Trophoblast cell (in vitro differentiated cells and primary cell): Measurements from ENCODE around the gene QPRT.
A peak's percentile ranks its signal among the peaks of the same experiment; 100 is the strongest.
"Not testable (repeated sequence)": the region's sequence is repeated elsewhere in the genome, so short reads cannot be mapped to it uniquely, and the experiment has no call there.

Experiments
- DNase-seq, 2 donors: peaks; one replicate each; pipeline ENCODE4 v3.0.0-alpha.2; 2016
- H2AFZ ChIP-seq: 2 replicates; pipeline ENCODE4 v1.6.1; 2013; ENCODE audit warnings: low read length, moderate library complexity, mild to moderate bottlenecking; ENCODE audit not compliant: insufficient read depth, poor library complexity
- H2AK5ac ChIP-seq: 2 replicates; pipeline ENCODE4 v1.6.1; 2013; ENCODE audit warnings: mild to moderate bottlenecking, low read length
- H2BK120ac ChIP-seq: 2 replicates; pipeline ENCODE4 v1.6.1; 2013; ENCODE audit warnings: low read length, mild to moderate bottlenecking, moderate library complexity; ENCODE audit not compliant: insufficient read depth, poor library complexity
- H2BK12ac ChIP-seq: 2 replicates; pipeline ENCODE4 v1.6.1; 2013; ENCODE audit warnings: mild to moderate bottlenecking, low read length, moderate library complexity
- H2BK5ac ChIP-seq: 2 replicates; pipeline ENCODE4 v1.6.1; 2013; ENCODE audit warnings: low read length, low read depth, moderate library complexity, mild to moderate bottlenecking; ENCODE audit not compliant: poor library complexity
- H3K14ac ChIP-seq: 2 replicates; pipeline ENCODE4 v1.6.1; 2013; ENCODE audit warnings: mild to moderate bottlenecking, low read length
- H3K18ac ChIP-seq: 2 replicates; pipeline ENCODE4 v1.6.1; 2013; ENCODE audit warnings: mild to moderate bottlenecking, low read length
- H3K23ac ChIP-seq: 2 replicates; pipeline ENCODE4 v1.6.1; 2013; ENCODE audit warnings: low read length
- H3K27ac ChIP-seq: 2 replicates; pipeline ENCODE4 v1.5.1; 2013; ENCODE audit warnings: low read depth, mild to moderate bottlenecking, inconsistent platforms, low read length, moderate library complexity
- H3K27me3 ChIP-seq: 2 replicates; pipeline ENCODE4 v1.6.1; 2013; ENCODE audit warnings: inconsistent platforms, mild to moderate bottlenecking, low read length, moderate library complexity; ENCODE audit not compliant: insufficient read depth
- H3K36me3 ChIP-seq, 2 experiments: 1 replicate in 1 of 2; 2 replicates in 1 of 2; pipeline ENCODE4 v1.6.1; 2013; ENCODE audit warnings: low read length in 2 of 2, mild to moderate bottlenecking in 2 of 2, moderate library complexity in 1 of 2; ENCODE audit not compliant: insufficient read depth in 2 of 2, control insufficient read depth in 1 of 2
- H3K4ac ChIP-seq: 2 replicates; pipeline ENCODE4 v1.6.1; 2013; ENCODE audit warnings: low read depth, mild to moderate bottlenecking, low read length, moderate library complexity
- H3K4me1 ChIP-seq, 2 experiments: 1 replicate in 1 of 2; 2 replicates in 1 of 2; pipeline ENCODE4 v1.6.1; 2013; ENCODE audit warnings: low read length in 2 of 2, mild to moderate bottlenecking in 2 of 2, moderate library complexity in 1 of 2; ENCODE audit not compliant: insufficient read depth in 2 of 2, control insufficient read depth in 1 of 2
- H3K4me2 ChIP-seq: 2 replicates; pipeline ENCODE4 v1.6.1; 2013; ENCODE audit warnings: inconsistent platforms, mild to moderate bottlenecking, low read length, moderate library complexity
- H3K4me3 ChIP-seq: 2 replicates; pipeline ENCODE4 v1.5.1; 2013; ENCODE audit warnings: mild to moderate bottlenecking, low read depth, low read length, inconsistent platforms
- H3K79me1 ChIP-seq: one replicate; pipeline ENCODE4 v1.6.1; 2013; ENCODE audit warnings: low read length
- H3K79me2 ChIP-seq: 2 replicates; pipeline ENCODE4 v1.6.1; 2013; ENCODE audit warnings: low read length, mild to moderate bottlenecking; ENCODE audit not compliant: control insufficient read depth, insufficient read depth, poor library complexity
- H3K9ac ChIP-seq: 2 replicates; pipeline ENCODE4 v1.6.1; 2013; ENCODE audit warnings: mild to moderate bottlenecking, low read length
- H3K9me3 ChIP-seq: 2 replicates; pipeline ENCODE4 v1.6.1; 2013; ENCODE audit warnings: low read depth, mild to moderate bottlenecking, control low read depth, inconsistent platforms, low read length; ENCODE audit not compliant: insufficient read depth
- H4K12ac ChIP-seq: 2 replicates; pipeline ENCODE4 v1.6.1; 2013; ENCODE audit warnings: low read depth, mild to moderate bottlenecking, low read length, moderate library complexity
- H4K8ac ChIP-seq: 2 replicates; pipeline ENCODE4 v1.6.1; 2013; ENCODE audit warnings: low read depth, mild to moderate bottlenecking, low read length, moderate library complexity
- H4K91ac ChIP-seq: one replicate; pipeline ENCODE4 v1.6.1; 2013; ENCODE audit warnings: low read depth, mild to moderate bottlenecking, low read length, moderate library complexity
- WGBS: extraction: QIAGEN DNeasy Blood & Tissue Kit; methylation state at CpG from one replicate; pipeline ENCODE4 v1.1.7; 2013; ENCODE audit warnings: missing lambda C conversion rate; ENCODE audit not compliant: insufficient read length, insufficient coverage; ENCODE audit errors: extremely low coverage; 5-methylcytosine and 5-hydroxymethylcytosine counted together

QPRT gene

GRCh38 chr16:29729116-29729521, 50.1 kb downstream of the QPRT start:
- Histone ChIP-seq H4K91ac (no peak overlapping the region), H3K4me1 (no peaks in the 10 kb centered on the region), H3K36me3 (no peaks in the 10 kb centered on the region), H3K4ac (no peak overlapping the region), H3K27me3 (no peaks in the 10 kb centered on the region), H3K9me3 (no peaks in the 10 kb centered on the region), H3K18ac (no peak overlapping the region), H2BK5ac (no peak overlapping the region), H2AK5ac (no peak overlapping the region), H3K79me1 (no peaks in the 10 kb centered on the region), H3K27ac (no peak overlapping the region), H4K12ac (no peak overlapping the region), H3K23ac (no peak overlapping the region), H2BK12ac (peak overlapping the region; percentile 11), H3K14ac (no peak overlapping the region), H4K8ac (peak overlapping the region; percentile 17), H3K4me2 (no peak overlapping the region), H2AFZ (no peak overlapping the region), H3K4me3 (no peak overlapping the region), H3K79me2 (no peaks in the 10 kb centered on the region), H3K9ac (no peak overlapping the region), H2BK120ac (no peak overlapping the region)
- peak; percentile 19 to 61 for DNase-seq
- no CpG with 5 or more reads among the region's 6 CpGs for WGBS

GRCh38 chr16:29730649-29731048, 51.7 kb downstream of the QPRT start:
- Histone ChIP-seq H2AFZ (no peak overlapping the region), H3K23ac (no peak overlapping the region), H3K9ac (no peak overlapping the region), H3K14ac (no peak overlapping the region), H3K27me3 (no peaks in the 10 kb centered on the region), H2AK5ac (no peak overlapping the region), H3K79me2 (no peaks in the 10 kb centered on the region), H3K27ac (no peak overlapping the region), H4K12ac (no peak overlapping the region), H3K36me3 (no peaks in the 10 kb centered on the region), H3K4ac (no peak overlapping the region), H3K9me3 (no peaks in the 10 kb centered on the region), H2BK5ac (no peak overlapping the region), H4K8ac (no peak overlapping the region), H3K4me3 (no peak overlapping the region), H3K79me1 (no peaks in the 10 kb centered on the region), H3K4me2 (no peak overlapping the region), H3K18ac (no peak overlapping the region), H2BK120ac (no peak overlapping the region), H3K4me1 (no peaks in the 10 kb centered on the region), H2BK12ac (no peak overlapping the region), H4K91ac (no peak overlapping the region)
- no peak for DNase-seq
- WGBS, result no CpG with 5 or more reads among the region's 7 CpGs

GRCh38 chr16:29731768-29732601, 53.0 kb downstream of the QPRT start:
- H3K36me3 ChIP-seq, H3K18ac ChIP-seq, H3K79me2 ChIP-seq, H2BK12ac ChIP-seq, H3K27me3 ChIP-seq, H3K27ac ChIP-seq, H3K4me1 ChIP-seq, DNase-seq, H2BK5ac ChIP-seq, H2AK5ac ChIP-seq, H3K4me3 ChIP-seq, H3K4me2 ChIP-seq, H2BK120ac ChIP-seq, H3K9ac ChIP-seq, H3K9me3 ChIP-seq, H3K14ac ChIP-seq, H4K8ac ChIP-seq, H4K12ac ChIP-seq, H4K91ac ChIP-seq, H3K23ac ChIP-seq, H3K79me1 ChIP-seq, H2AFZ ChIP-seq, H3K4ac ChIP-seq: not testable (repeated sequence)
- whole genome bisulfite sequencing, result no CpG with 5 or more reads among the region's 13 CpGs

- H3K79me2 ChIP-seq, result no peaks in the 10 kb centered on the region
- no peaks in the 10 kb centered on the region for H3K79me1 ChIP-seq
- H3K27me3 ChIP-seq, result no peaks in the 10 kb centered on the region
- H2AK5ac ChIP-seq, result no peak overlapping the region
- no CpG with 5 or more reads among the region's 1 CpG for WGBS
- no peak overlapping the region for H2BK5ac ChIP-seq
- H3K9ac ChIP-seq, result no peak overlapping the region
- no peak overlapping the region for H2AFZ ChIP-seq
- no peaks in the 10 kb centered on the region for H3K4me1 ChIP-seq
- H4K12ac ChIP-seq, result no peak overlapping the region
- H2BK12ac ChIP-seq, result no peak overlapping the region
- no peak overlapping the region for H3K4me3 ChIP-seq
- H3K4ac ChIP-seq, result no peak overlapping the region
- no peak overlapping the region for H3K14ac ChIP-seq
- no peak overlapping the region for H2BK120ac ChIP-seq
- no peak overlapping the region for H4K8ac ChIP-seq
- no peak overlapping the region for H3K23ac ChIP-seq
- no peaks in the 10 kb centered on the region for H3K36me3 ChIP-seq
- no peak overlapping the region for H3K18ac ChIP-seq
- no peak overlapping the region for H4K91ac ChIP-seq
- H3K4me2 ChIP-seq, result no peak overlapping the region
- no peaks in the 10 kb centered on the region for H3K9me3 ChIP-seq
- no peak for DNase-seq
- no peak overlapping the region for H3K27ac ChIP-seq
Measured at GRCh38 chr16:29734786-29735185, 55.8 kb downstream of the QPRT start.
